DND-41 (cell line): ENCODE data around the gene CRYBA2.

Experiments used
- ATAC-seq: fragments of 200-7000 bp; cut with Tn5 transposase; 3 replicates; pipeline ENCODE4 v1.9.1; 2021; ENCODE audit warnings: low read depth; ENCODE audit not compliant: insufficient read depth
- DNase-seq: peaks from one replicate; pipeline ENCODE4 v3.0.0-alpha.2; 2020
- H2AFZ ChIP-seq: 2 replicates; pipeline ENCODE4 v1.6.0; 2012; ENCODE audit warnings: low read depth, low read length
- H3K27ac ChIP-seq: 2 replicates; pipeline ENCODE4 v1.5.1; 2012; ENCODE audit warnings: low read length, inconsistent platforms
- H3K27me3 ChIP-seq: fragments of 200-600 bp; sonication (generic); 2 replicates; pipeline ENCODE4 v1.6.0; 2012; ENCODE audit warnings: low read length, mild to moderate bottlenecking, inconsistent platforms; ENCODE audit not compliant: insufficient read depth, poor library complexity
- H3K36me3 ChIP-seq: 2 replicates; pipeline ENCODE4 v1.5.1; 2012; ENCODE audit warnings: low read length, inconsistent platforms; ENCODE audit not compliant: insufficient read depth
- H3K4me1 ChIP-seq: 2 replicates; pipeline ENCODE4 v1.5.1; 2012; ENCODE audit warnings: mild to moderate bottlenecking, low read length; ENCODE audit not compliant: insufficient read depth
- H3K4me2 ChIP-seq: 2 replicates; pipeline ENCODE4 v1.6.0; 2012; ENCODE audit warnings: mild to moderate bottlenecking, moderate library complexity, low read length, inconsistent platforms; ENCODE audit not compliant: insufficient read depth
- H3K4me3 ChIP-seq, 2 experiments: fragments of 200-600 bp in 1 of 2; shearing (Covaris generic) in 1 of 2; 2 replicates each; pipeline ENCODE4 v1.5.1; 2012 to 2016; ENCODE audit warnings: inconsistent platforms in 2 of 2, low read length in 2 of 2, mild to moderate bottlenecking in 2 of 2, low read depth in 1 of 2, moderate library complexity in 1 of 2
- H3K79me2 ChIP-seq: 2 replicates; pipeline ENCODE4 v1.6.0; 2012; ENCODE audit warnings: low read length, inconsistent platforms; ENCODE audit not compliant: insufficient read depth
- H3K9ac ChIP-seq: 2 replicates; pipeline ENCODE4 v1.6.0; 2012; ENCODE audit warnings: low read depth, mild to moderate bottlenecking, inconsistent platforms, low read length, moderate library complexity
- H3K9me3 ChIP-seq: 2 replicates; pipeline ENCODE4 v1.5.1; 2012; ENCODE audit warnings: low read length, moderate library complexity, mild to moderate bottlenecking, inconsistent platforms; ENCODE audit not compliant: insufficient read depth, severe bottlenecking
- H4K20me1 ChIP-seq: 2 replicates; pipeline ENCODE4 v1.6.0; 2012; ENCODE audit warnings: low read length; ENCODE audit not compliant: insufficient read depth
- CTCF ChIP-seq: IDR thresholded peaks from 2 replicates; pipeline ENCODE4 v1.5.1; 2012; ENCODE audit warnings: borderline replicate concordance, low read length, moderate library complexity, mild to moderate bottlenecking; ENCODE audit not compliant: poor library complexity, severe bottlenecking; ENCODE audit errors: extremely low read depth
- EZH2 ChIP-seq: IDR thresholded peaks from 3 replicates; pipeline ENCODE4 v1.6.1; 2012; ENCODE audit warnings: borderline replicate concordance, low read depth, mild to moderate bottlenecking, moderate library complexity, low read length, inconsistent platforms; ENCODE audit not compliant: severe bottlenecking

Gene CRYBA2

DNA sequence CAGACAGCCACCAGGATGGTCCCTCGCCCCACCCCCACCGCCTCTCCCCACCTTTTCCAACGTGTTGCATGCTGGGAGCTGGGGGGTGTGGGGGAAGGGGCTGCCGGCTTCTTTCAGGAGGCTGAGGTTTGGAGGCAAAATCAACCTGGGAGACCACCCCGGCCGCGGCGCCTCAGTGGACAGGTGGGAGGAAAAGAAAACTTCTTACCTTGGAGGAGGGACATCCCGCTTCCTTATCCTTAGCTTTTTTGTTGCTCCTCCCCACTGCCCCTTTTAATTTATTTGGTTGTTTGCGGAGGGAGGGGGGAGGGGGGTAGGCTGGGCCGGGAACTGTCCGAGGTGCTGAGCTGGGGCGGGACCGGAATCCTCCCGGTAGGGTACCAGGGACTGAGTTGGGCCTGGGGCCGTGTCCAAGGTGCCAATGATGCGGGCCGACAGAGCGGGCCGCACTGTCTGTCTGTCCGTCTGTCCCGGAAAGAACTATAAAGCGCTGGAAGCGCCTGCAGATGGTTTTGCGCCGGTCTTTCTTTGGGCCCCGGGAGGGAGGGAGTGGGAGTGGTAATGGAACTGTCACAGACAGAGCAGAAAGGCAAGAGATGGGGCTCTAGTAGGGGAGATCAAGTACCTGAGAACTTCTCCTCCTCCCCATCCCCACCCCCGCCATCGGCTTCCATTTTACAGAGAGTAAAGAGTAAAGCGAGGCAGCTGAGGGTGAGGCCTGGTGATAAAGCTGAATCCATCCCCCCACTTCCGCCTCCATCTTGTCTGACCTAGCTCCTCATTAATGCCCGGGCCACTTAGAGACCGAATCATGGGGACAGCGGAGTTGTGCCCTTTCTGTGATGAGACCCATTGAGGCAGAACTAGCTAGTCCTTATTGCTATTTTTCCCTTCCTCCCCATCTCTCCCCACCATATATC, 31.3 kb downstream of the CRYBA2 start:
- Histone ChIP-seq H3K36me3 (no peaks in the 10 kb centered on the region), H3K27ac (no peak overlapping the region), H4K20me1 (peaks cover 6% of the 10 kb centered on the region; the same call in 1 of the 2 replicates), H3K4me3 (no peak overlapping the region), H3K79me2 (no peaks in the 10 kb centered on the region), H3K9ac (no peak overlapping the region), H2AFZ (no peak overlapping the region), H3K4me2 (no peak overlapping the region), H3K4me1 (no peaks in the 10 kb centered on the region), H3K27me3 (peaks cover 6% of the 10 kb centered on the region), H3K9me3 (no peaks in the 10 kb centered on the region)
- DNase-seq (peak; percentile 28), ATAC-seq (peak; percentile 44; the same call in 1 of the 3 replicates)
- TF ChIP-seq EZH2 (no peak), CTCF (no peak)

GRCh38 chr2:218961229-218961628, 32.0 kb downstream of the CRYBA2 start:
- H3K9me3 ChIP-seq, result no peaks in the 10 kb centered on the region
- H3K27me3 ChIP-seq, result peaks cover 6% of the 10 kb centered on the region
- no peaks in the 10 kb centered on the region for H3K4me1 ChIP-seq
- no peaks in the 10 kb centered on the region for H3K36me3 ChIP-seq
- H4K20me1 ChIP-seq, result peaks cover 6% of the 10 kb centered on the region; the same call in 1 of the 2 replicates
- TF ChIP-seq EZH2 (no peak), CTCF (no peak)
- H3K4me2 ChIP-seq, result no peak overlapping the region
- H2AFZ ChIP-seq, result no peak overlapping the region
- no peaks in the 10 kb centered on the region for H3K79me2 ChIP-seq
- no peak overlapping the region for H3K4me3 ChIP-seq
- no peak overlapping the region for H3K27ac ChIP-seq
- DNase-seq, result no peak
- no peak overlapping the region for H3K9ac ChIP-seq
- no peak for ATAC-seq

DNA sequence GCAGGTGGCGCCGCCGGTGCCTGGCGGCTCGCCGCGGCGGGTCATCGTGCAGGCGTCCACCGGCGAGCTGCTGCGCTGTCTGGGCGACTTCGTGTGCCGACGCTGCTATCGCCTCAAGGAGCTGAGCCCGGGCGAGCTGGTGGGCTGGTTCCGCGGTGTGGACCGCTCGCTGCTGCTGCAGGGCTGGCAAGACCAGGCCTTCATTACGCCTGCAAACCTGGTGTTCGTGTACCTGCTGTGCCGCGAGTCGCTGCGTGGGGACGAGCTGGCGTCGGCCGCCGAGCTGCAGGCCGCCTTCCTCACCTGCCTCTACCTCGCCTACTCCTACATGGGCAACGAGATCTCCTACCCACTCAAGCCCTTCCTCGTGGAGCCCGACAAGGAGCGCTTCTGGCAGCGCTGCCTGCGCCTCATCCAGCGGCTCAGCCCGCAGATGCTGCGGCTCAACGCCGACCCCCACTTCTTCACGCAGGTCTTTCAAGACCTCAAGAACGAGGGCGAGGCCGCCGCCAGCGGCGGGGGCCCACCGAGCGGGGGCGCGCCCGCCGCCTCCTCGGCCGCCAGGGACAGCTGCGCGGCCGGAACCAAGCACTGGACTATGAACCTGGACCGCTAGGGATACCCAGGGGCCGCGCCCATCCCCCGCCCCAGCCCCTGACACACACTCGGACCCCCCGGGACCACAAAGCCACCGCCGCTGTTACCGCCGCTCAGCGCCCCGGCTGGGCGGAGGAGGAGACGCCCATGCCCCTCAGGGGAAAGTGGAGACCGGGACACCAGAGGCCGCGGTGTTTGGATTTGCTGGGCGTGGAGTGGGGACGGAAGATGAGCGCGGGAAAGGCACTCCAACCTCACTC, 32.7 kb downstream of the CRYBA2 start:
- Histone ChIP-seq H3K79me2 (no peaks in the 10 kb centered on the region), H3K4me3 (no peak overlapping the region)
- DNase-seq, result no peak

More for the DNA sequence above, 32.7 kb downstream of the CRYBA2 start:
- TF ChIP-seq CTCF, result no peak
- no peak for TF ChIP-seq EZH2
- Histone ChIP-seq H3K27ac (no peak overlapping the region), H3K9me3 (no peaks in the 10 kb centered on the region), H3K9ac (no peak overlapping the region), H3K4me2 (no peak overlapping the region), H3K4me1 (no peaks in the 10 kb centered on the region), H4K20me1 (peaks cover 6% of the 10 kb centered on the region; the same call in 1 of the 2 replicates), H3K36me3 (no peaks in the 10 kb centered on the region), H2AFZ (no peak overlapping the region), H3K27me3 (peaks cover 6% of the 10 kb centered on the region)
- no peak for ATAC-seq
